NCI-H146 treated with DMSO at 0.1 percent for 48 hours (cell line): ENCODE data around the gene C14orf180.
A peak's percentile ranks its signal among the peaks of the same experiment; 100 is the strongest.
"Not testable (repeated sequence)": the region's sequence is repeated elsewhere in the genome, so short reads cannot be mapped to it uniquely, and the experiment has no call there.

Experiments used
- DNase-seq: peaks from one replicate; lab custom pipeline; 2025; ENCODE audit not compliant: unreplicated experiment; lab: John Stamatoyannopoulos, UW

The C14orf180 gene

DNA sequence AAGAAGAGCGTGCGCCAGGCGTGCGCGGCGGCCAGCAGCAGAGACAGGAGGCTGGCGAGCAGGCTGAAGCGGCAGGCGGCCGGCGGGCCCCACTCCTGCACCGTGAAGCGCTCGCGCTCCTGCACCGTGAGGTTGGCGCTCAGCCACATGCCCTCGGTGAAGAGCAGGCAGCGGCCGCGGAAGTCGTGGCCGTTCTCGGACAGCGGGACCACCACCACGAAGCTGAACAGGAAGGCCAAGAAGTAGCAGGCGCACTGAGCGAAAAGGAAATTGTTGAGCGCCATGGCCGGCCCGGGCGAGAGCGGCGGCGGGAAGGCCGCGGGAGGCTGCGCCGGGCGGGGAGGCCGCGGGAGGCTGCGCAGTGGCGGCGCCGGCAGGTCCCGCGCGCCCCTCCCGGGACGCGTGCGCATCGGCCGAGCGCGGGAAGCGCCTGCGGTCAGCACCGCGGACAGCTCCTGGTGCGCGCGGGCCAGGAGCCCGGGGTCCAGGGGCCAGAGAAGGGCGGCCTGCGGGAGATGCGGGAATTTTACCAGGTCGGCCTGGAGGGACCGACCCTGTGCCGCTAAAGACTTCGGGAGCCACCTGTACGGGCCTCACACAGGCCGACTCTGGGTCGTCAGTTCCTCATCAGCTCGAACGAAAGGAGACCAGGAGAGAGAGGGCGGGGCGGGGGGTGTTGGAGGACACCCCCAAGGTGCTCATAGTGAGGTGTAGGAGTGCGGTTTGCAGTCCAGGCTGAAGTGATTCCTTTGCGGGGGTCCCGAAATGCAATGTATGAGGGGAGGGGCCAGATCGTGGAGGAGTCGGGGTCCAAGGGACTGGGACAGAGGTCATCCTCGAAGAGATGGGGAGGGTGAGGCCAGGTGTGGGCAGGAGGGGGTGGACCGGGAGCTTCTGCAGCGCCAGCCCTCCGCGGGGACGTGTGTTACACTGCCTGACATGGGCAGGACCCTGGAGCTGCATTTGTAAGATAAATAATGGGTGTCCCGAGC lies 25.2 kb downstream of the C14orf180 start, which contains the start of gene TMEM179:
TSS of gene TMEM179 (minus strand) at position 315 of the 992 bp plus-strand sequence. CDS start at position 284, 31 bp downstream.
- DNase-seq: peak; percentile 54

- DNase-seq: no peak
Measured at GRCh38 chr14:104609666-104610065, 30.1 kb downstream of the C14orf180 start.

DNA sequence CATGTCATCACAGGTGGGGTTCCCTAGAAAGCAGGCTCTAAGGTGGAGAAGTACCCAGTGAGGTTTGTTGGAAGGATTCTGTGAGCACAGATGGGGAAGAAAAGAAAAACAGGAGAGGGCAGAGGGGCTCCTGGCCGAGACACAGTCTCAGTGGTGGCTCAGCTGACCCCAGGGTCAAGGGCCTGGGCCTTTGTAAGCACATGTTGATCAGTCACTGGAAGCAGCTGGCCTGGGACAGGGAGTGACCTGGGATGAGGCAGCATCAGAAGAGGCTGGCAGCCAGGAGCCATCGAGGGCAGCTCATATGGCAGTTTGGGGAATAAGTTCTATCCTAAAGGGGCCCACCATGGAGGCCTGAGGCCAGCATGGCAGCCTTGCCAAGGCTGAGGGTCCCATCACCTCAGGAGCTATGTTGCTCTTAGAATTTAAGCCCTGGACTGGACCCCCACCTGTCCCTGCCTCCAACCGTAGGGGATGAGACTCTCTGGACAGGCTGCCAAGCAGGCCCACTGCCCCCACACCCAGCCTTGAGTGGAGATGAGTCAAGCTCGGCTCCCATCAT lies 31.3 kb downstream of the C14orf180 start:
- DNase-seq: no peak

DNA sequence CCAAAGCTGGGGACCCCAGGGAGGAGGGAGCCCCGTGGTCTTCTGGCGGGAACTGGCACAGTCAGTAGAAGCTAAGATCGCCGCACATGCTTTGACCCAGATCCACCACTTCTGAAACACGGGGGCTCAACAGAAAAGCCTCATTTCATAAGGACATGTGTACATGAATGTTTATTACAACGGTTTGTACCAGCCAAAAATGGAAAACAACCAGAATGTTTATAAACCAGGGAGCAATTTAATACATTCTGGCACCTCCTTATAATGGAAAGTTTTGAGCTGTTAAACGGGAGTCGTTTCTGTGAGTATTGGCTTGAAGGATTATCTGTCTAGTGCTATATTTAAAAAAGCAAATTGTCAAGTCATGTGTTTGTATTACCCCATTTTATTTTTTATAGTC lies 32.3 kb downstream of the C14orf180 start:
- DNase-seq: no peak

DNA sequence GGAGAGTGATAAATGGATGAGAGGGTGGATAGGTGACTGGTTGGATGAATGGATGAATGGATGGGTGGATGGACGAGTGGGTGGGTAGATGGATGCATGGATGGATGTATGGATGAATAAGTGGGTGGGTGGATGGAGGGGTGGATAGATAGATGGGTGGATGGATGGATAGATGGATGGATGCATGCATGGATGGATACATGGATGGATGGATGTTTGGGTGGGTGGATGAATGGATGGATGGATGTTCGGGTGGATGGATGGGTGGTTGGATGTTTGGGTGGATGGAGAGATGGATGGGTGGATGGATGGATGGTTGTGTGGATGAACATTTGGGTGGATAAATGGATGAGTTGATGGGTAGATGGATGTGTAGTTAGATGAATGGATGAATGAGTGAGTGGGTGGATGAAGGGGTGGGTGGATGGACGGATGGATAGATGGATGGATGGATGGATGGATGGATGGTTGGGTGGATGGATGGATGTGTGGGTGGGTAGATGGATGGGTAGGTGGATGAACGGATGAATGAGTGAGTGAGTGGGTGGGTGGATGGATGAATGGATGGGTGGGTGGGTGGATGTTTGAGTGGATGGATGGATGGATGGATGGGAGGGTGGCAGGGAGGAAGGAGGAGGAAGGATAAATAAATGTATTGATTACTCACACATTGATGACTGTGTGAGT lies 34.7 kb downstream of the C14orf180 start:
- DNase-seq: no peak

- DNase-seq: no peak
Measured at GRCh38 chr14:104624939-104625338, 45.4 kb downstream of the C14orf180 start.

DNA sequence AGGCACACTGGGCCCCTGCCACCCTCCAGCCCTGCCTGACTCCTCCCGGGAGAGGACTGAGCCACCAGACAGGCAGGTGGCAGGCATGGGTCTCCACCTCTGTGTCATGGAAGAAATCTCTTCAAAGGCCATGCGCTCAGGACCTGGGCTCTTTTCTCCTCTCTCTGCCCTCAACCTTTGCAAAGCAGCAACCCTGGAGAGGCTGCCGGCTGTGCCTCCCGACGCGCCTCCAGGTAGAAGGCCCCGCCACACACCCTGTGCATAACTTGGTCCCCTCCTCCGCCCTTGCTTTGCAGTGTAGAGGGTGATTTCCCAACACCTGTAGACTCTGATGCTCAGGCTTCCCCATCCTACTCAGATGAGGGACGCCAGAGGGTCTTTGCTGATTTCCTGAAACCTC lies 53.2 kb downstream of the C14orf180 start:
- no peak for DNase-seq

DNA sequence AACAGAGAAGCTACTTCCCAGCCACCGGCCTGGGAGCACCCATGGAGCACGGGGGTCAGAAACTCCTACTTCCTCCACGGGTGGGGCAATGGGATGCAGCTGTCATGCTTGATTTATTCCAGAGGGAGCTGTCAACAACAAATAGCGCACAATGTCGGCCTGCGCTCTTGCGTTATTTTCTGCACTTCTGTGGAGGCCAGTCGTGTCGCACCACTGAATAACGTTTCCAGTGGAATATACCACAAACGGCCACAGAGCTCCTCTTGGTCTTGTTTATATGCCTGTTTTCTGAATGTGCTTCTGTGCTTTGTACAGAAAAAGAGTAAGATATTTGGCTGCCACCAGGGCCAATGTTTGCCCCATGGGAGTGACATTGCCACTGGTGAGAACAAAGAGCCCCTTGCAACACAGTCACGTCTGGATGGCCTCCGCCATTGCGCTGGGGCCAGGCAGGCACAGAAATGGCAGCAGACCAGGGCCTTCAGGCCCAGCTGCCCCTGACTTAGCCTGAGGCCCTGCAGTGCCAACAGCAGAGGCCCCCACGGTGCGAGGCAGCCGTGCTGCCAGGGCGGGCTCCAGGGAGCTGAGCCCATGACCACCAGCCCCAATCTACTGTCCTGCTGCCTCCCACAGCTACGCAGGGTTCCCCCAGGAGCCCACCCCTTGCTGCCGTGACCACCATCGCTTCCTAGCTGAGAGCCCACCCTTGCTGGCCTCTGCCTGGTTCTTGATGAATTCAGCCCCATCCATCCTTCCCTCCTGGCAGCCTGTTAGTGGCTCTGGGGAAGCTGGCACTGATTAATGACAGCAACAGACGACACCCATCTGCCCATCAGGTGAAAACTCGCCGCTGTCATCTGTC lies 53.9 kb downstream of the C14orf180 start:
- DNase-seq: no peak

DNA sequence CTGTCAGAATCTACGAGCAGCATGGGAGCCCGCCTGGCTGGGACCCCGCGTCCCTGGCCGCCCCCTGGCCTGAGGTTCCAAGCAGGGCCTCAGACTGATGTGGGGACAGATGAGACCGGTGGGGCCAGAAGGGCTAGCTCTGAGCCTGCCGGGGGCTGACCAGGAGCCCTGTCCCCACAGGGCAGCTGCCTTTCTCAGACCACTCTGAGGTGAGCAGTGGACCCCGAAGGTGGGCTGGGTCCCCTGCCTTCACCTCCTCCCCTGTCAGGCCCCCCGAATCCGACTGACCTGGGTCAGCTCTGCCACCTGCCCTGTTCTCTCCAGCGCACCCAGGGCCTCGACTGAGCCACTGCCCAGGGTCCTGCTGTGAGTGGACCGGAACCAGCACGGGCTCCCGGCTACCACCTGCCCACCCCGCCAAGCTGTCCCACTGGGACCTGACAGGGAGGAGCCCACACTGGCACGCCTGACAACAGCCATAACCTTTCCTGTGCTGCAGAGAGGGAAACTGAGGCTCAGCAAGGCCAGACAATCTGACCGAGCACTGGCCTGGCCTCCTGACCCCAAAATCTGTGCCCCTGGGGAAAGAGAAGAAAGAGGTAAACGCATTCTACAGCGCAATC lies 54.7 kb downstream of the C14orf180 start:
- no peak for DNase-seq

- DNase-seq: no peak
Measured at GRCh38 chr14:104634886-104635570, 55.5 kb downstream of the C14orf180 start.

DNA sequence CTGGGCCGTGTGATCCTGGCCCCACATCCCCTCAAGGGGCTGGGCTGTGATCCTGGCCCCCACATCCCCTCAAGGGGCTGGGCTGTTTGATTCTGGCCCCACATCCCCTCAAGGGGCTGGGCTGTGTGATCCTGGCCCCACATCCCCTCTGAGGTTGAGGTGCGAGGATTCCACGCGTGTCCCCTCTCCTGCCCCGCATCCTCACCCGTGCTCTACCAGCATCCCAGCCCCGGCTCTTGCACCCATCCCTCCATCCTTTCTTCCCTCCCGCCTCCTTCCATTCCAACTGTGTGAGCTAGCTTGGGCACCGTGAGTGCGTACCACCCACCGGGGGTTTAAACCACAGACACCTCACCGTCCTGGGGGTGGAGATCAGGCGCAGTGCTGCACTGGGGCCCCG lies 56.2 kb downstream of the C14orf180 start:
- no peak for DNase-seq

GRCh38 chr14:104636131-104636530 lies 56.6 kb downstream of the C14orf180 start:
- DNase-seq: no peak

GRCh38 chr14:104636846-104637545 lies 57.4 kb downstream of the C14orf180 start:
- DNase-seq: not testable (repeated sequence)

DNA sequence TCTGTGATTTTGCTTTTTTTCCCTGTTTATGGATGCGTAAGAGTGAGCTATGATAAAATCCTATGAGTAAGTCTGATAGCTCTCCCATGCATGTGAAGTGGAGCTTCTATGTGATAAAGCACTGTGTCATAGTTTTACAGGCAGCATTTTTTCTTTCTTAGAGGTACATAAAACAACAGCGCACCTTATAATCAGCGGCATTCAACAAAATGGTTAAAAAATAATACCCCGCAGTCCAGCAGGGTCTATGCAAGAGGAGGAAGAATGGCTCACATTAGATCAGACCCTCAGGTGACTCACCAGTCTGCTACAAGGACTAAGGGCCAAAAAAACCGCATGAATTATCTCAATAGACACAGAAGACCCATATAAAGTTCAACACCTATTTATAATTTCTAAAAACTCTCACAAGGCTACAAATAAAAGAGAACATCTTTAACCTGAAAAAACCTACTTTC lies 58.0 kb downstream of the C14orf180 start:
- no peak for DNase-seq

DNA sequence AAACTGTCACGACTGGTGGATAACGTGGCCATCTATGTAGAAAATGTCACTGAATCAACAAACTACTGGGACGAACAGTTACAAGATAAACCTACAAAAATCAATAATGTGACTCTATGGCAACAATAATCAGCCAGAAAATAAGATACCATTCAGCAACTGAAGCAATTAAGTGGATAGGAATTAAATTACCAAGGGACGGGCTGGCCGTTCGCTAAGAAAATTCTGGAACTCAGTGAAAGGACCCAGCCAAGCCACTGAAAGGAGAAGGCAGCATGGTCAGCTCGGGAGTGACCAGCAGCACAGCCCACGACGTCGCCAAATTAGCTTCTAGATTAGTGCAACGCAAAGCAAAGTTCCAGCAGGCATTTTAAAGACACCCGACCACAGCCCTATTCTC lies 58.6 kb downstream of the C14orf180 start:
- peak; percentile 50 for DNase-seq

DNA sequence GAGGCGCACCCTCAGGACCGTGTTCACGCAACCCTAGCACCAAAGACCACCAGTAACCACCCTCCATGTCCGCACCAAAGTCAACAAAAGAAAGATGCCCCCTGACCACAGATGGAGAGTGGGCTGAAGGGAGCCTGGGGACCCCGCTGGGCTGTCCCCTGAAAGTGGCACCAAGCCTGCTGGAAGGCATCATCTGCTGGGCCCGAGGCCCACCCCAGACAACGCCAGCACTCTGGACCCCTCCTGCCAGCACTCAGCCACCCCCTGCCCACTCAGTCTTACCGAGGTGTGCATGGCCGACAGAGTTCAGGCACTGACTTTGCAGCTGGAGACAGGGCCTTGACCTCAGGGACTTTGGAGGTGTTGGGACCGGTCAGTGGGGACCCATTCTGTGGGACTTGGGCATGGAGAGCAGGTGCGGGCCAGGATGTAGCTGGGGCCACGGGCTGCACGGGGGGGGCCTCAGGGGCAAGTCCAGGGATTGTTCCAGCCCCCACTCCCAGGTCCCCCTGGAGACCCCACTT lies 59.4 kb downstream of the C14orf180 start:
- no peak for DNase-seq

- DNase-seq: no peak
Measured at GRCh38 chr14:104639471-104639870, 59.9 kb downstream of the C14orf180 start.
